ENCODE measurements around the gene FERMT3. TPM values are rescaled to one million over a fixed set of nuclear protein-coding genes. Genes with fewer than 3 reads are reported as not detected.

The FERMT3 gene
- total and polyA plus RNA-seq, 2 of the 13 experiments (the other 11 are each of a cell fraction or from before 2014, with no cell fraction given): 0.29 TPM; not detected in 1

DNA sequence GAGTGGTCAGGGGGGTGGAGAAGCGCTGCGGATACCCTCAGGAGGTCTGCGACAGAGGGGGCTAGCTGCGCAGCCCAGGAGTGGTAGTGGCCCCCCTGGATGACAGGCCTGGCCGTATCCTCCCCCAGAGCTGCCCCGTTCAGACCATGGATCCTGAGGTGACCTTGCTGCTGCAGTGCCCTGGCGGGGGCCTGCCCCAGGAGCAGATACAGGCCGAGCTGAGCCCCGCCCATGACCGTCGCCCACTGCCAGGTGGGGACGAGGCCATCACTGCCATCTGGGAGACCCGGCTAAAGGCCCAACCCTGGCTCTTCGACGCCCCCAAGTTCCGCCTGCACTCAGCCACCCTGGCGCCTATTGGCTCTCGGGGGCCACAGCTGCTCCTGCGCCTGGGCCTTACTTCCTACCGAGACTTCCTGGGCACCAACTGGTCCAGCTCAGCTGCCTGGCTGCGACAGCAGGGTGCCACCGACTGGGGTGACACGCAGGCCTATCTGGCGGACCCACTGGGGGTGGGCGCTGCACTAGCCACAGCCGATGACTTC, 20.1 kb downstream of the FERMT3 start (continued):
- TF ChIP-seq, protein P1, sequence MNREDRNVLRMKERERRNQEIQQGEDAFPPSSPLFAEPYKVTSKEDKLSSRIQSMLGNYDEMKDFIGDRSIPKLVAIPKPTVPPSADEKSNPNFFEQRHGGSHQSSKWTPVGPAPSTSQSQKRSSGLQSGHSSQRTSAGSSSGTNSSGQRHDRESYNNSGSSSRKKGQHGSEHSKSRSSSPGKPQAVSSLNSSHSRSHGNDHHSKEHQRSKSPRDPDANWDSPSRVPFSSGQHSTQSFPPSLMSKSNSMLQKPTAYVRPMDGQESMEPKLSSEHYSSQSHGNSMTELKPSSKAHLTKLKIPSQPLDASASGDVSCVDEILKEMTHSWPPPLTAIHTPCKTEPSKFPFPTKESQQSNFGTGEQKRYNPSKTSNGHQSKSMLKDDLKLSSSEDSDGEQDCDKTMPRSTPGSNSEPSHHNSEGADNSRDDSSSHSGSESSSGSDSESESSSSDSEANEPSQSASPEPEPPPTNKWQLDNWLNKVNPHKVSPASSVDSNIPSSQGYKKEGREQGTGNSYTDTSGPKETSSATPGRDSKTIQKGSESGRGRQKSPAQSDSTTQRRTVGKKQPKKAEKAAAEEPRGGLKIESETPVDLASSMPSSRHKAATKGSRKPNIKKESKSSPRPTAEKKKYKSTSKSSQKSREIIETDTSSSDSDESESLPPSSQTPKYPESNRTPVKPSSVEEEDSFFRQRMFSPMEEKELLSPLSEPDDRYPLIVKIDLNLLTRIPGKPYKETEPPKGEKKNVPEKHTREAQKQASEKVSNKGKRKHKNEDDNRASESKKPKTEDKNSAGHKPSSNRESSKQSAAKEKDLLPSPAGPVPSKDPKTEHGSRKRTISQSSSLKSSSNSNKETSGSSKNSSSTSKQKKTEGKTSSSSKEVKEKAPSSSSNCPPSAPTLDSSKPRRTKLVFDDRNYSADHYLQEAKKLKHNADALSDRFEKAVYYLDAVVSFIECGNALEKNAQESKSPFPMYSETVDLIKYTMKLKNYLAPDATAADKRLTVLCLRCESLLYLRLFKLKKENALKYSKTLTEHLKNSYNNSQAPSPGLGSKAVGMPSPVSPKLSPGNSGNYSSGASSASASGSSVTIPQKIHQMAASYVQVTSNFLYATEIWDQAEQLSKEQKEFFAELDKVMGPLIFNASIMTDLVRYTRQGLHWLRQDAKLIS (CRISPR knock-in tag; IDR thresholded peaks at IDR 0.05): no peak
- no peak for TF ChIP-seq ZNF605 (CRISPR knock-in tag; IDR thresholded peaks at IDR 0.05)
- TF ChIP-seq, protein P2, sequence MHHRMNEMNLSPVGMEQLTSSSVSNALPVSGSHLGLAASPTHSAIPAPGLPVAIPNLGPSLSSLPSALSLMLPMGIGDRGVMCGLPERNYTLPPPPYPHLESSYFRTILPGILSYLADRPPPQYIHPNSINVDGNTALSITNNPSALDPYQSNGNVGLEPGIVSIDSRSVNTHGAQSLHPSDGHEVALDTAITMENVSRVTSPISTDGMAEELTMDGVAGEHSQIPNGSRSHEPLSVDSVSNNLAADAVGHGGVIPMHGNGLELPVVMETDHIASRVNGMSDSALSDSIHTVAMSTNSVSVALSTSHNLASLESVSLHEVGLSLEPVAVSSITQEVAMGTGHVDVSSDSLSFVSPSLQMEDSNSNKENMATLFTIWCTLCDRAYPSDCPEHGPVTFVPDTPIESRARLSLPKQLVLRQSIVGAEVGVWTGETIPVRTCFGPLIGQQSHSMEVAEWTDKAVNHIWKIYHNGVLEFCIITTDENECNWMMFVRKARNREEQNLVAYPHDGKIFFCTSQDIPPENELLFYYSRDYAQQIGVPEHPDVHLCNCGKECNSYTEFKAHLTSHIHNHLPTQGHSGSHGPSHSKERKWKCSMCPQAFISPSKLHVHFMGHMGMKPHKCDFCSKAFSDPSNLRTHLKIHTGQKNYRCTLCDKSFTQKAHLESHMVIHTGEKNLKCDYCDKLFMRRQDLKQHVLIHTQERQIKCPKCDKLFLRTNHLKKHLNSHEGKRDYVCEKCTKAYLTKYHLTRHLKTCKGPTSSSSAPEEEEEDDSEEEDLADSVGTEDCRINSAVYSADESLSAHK (CRISPR knock-in tag; IDR thresholded peaks at IDR 0.05; ENCODE audit: borderline replicate concordance): no peak
- no peak for TF ChIP-seq ZNF792 (CRISPR knock-in tag; IDR thresholded peaks at IDR 0.05)
- peak; percentile 85; the same call in 1 of the 2 replicates for TF ChIP-seq CCDC6 (CRISPR knock-in tag; IDR thresholded peaks at IDR 0.05)
- TF ChIP-seq JUNB (CRISPR knock-in tag; IDR thresholded peaks at IDR 0.05; ENCODE audit: borderline replicate concordance): no peak
- TF ChIP-seq ZFYVE20 (CRISPR knock-in tag; IDR thresholded peaks at IDR 0.05; ENCODE audit: borderline replicate concordance, low read depth): 0 out of 2 replicates have a peak, but pooled peaks have one; percentile 22
- TF ChIP-seq HMG20A (CRISPR knock-in tag; IDR thresholded peaks at IDR 0.05; ENCODE audit: borderline replicate concordance): no peak
- no peak for TF ChIP-seq ZNF337 (CRISPR knock-in tag; IDR thresholded peaks at IDR 0.05; ENCODE audit: borderline replicate concordance, low read depth)
- TF ChIP-seq ZKSCAN1 (IDR thresholded peaks at IDR 0.05; ENCODE audit: low read length): no peak
- TF ChIP-seq ZNF672 (CRISPR knock-in tag; IDR thresholded peaks at IDR 0.05): no peak
- TF ChIP-seq MTA3 (CRISPR knock-in tag; IDR thresholded peaks at IDR 0.05): no peak
- no peak for TF ChIP-seq NKX3-1 (CRISPR knock-in tag; IDR thresholded peaks at IDR 0.05)
- TF ChIP-seq, protein P3, sequence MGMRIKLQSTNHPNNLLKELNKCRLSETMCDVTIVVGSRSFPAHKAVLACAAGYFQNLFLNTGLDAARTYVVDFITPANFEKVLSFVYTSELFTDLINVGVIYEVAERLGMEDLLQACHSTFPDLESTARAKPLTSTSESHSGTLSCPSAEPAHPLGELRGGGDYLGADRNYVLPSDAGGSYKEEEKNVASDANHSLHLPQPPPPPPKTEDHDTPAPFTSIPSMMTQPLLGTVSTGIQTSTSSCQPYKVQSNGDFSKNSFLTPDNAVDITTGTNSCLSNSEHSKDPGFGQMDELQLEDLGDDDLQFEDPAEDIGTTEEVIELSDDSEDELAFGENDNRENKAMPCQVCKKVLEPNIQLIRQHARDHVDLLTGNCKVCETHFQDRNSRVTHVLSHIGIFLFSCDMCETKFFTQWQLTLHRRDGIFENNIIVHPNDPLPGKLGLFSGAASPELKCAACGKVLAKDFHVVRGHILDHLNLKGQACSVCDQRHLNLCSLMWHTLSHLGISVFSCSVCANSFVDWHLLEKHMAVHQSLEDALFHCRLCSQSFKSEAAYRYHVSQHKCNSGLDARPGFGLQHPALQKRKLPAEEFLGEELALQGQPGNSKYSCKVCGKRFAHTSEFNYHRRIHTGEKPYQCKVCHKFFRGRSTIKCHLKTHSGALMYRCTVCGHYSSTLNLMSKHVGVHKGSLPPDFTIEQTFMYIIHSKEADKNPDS (CRISPR knock-in tag; IDR thresholded peaks at IDR 0.05): no peak
- TF ChIP-seq, protein P4, sequence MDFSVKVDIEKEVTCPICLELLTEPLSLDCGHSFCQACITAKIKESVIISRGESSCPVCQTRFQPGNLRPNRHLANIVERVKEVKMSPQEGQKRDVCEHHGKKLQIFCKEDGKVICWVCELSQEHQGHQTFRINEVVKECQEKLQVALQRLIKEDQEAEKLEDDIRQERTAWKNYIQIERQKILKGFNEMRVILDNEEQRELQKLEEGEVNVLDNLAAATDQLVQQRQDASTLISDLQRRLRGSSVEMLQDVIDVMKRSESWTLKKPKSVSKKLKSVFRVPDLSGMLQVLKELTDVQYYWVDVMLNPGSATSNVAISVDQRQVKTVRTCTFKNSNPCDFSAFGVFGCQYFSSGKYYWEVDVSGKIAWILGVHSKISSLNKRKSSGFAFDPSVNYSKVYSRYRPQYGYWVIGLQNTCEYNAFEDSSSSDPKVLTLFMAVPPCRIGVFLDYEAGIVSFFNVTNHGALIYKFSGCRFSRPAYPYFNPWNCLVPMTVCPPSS (IDR thresholded peaks at IDR 0.05): no peak
